GM15510 (cell line): ENCODE measurements around the gene ST6GALNAC1.

Experiments used
- POLR2A ChIP-seq: IDR thresholded peaks from 3 replicates; pipeline ENCODE4 v1.6.1; 2011; ENCODE audit warnings: borderline replicate concordance; ENCODE audit not compliant: insufficient read length; ENCODE audit errors: extremely low read depth

Gene ST6GALNAC1

DNA sequence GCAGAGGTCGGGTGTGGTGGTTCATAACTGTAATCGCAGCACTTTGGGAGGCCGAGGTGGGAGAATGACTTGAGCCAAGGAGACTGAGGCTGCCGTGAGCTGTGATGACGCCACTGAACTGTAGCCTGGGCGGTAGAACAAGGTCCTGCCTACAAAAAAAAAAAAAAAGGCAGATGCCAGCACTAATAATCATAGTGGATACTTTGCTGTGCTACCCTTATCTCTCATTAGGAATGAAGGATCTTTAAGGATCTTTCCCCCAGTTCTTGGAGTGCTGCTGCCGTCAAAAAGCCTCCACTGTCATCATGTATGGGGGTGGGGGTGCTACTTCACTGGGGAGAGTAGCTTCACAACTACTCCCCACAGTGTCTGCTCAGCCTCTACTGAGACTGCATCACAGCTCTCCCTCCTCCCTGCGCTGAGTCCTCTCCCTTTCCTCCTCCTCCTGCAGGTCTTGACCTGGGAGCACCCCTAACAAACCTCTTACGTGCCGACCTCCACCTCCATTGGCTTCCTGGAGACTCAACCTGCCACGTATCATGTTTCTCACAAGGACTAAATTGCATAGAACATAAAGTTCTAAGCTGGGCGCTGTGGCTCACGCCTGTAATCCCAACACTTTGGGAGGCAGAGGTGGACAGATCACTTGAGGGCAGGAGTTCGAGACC is 24.4 kb upstream of the ST6GALNAC1 start:
- no peak for TF ChIP-seq POLR2A

DNA sequence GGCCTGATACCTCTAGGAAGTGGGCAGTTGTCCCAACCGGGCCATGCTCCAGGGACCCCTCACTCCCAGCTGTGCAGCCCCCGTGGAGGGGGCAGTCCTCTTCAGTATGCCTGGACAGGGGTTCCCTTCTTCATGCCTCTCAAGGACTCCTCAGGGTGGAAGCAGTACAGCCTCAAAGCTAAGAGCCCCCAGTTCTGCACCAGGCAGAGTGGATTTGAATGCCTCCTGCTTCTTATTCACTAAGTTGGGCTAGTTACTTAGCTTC is 23.9 kb upstream of the ST6GALNAC1 start:
- no peak for TF ChIP-seq POLR2A

DNA sequence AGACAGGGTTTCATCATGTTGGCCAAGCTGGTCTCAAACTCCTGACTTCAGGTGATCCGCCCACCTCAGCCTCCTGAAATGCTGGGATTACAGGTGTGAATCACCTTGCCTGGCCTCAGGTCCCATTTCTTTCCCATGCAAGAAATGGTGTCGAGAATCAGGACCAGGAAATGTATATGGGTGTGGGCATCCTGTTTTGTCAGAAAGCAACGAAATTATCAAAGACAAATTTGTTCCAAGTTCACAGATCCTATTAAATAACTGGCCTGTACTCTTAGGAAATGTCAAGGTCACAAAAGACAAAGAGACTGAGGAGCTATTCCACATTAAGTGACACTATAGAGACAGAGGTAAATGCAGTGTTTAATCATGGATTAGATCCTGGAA is 17.1 kb upstream of the ST6GALNAC1 start:
- TF ChIP-seq POLR2A: no peak

DNA sequence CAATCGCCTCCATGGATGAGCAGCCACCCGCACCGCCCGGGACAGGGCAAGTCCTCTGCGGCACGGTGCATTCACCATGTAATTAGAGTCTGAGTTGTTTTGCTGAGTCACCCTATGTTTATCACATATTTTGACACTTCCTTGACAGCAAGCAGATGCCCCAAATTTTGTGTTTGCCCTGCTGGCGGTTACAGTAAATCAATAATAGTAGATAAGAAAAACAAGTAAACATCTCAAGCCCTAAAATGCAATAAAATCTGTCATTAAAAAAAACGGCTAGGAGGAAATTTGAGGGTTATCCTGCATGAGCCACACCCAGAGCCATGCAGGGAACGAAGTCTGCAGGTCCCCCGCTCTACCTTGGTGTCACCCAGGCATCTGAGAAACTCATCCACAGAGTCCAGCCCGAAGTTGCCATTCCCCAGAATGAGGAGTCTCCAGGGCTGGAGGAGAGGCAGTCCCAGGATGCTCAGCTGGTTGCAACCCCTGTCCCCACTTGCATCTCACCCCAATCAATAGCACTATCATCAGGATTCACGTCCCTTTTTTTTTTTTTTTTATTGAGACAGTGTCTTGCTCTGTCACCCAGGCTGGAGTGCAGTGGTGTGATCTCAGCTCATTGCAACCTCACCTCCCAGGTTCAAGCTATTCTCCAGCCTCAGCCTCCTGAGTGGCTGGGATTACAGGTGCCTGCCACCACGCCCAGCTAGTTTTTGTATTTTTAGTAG is 16.5 kb upstream of the ST6GALNAC1 start:
- TF ChIP-seq POLR2A: no peak

DNA sequence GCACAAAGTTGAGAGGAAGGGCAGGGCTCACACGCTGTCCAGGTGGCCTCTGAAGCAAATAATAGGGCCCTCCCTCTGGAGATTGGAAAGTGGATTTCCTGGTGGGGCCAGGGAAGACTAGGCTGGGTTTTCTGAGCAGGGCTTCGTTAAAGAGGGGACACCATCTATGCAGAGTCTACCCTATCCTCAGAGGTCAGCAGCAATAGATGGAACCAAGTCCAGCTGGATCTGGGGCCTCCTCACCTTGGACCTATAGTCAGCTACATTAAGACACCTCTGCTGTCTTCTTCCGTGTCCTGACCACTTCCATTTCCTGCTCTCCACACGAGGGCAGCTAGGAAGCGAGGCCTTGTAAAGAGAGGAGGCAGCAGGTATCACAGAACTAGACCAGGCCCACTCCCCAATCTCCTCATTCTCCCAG is 14.7 kb upstream of the ST6GALNAC1 start:
- TF ChIP-seq POLR2A: no peak

DNA sequence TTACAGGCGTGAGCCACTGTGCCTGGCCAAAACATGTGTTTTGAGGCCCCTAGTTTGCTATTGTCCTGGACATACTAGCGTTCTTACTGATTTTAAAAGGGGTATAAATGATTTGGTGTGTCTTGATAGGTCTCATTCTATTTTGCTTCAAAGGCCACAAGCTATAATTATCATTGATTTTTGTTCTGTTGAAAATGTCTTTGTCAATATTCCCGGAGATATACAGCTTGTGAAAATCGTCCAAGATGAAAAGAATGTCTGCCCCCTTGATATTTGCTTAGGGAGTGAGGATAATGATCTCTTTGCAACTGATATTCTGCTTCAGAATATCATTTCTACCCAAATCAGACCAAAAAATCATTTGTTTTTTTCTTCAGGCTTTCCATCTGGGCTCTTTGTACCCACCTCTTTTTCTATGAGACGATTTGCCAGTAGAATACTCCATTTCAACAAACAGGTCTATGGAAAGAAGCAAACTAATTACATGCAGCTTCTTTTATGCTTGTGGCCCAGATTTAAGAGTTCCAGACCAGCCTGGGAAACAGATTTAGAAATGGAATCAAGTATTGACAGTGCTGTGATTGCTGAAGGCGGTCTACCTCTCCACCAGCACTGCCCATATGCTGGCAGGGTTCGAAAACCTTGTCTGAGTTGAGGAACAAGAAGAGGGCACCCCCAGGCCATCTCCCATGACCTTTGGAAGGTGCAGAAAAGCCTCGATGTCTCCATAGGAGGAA is 14.1 kb upstream of the ST6GALNAC1 start:
- no peak for TF ChIP-seq POLR2A

DNA sequence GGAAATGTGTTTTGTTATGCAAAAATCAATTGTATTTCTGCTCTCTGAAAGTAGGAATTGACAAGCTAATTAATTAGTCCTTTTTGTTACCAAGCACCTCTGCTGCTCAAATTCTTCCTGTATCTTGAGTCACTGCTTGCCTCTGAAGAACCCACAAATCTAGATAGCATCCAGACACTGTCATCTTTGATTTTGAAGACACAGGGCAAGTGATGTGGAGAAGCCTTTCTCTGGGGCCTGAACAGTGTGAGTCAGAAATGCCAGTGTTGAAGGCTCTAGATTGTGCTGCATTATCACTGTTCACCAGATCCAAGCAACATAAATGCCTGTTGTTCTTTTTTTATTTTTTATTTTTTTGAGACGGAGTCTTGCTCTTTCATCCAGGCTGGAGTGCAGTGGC is 10.9 kb upstream of the ST6GALNAC1 start:
- no peak for TF ChIP-seq POLR2A

DNA sequence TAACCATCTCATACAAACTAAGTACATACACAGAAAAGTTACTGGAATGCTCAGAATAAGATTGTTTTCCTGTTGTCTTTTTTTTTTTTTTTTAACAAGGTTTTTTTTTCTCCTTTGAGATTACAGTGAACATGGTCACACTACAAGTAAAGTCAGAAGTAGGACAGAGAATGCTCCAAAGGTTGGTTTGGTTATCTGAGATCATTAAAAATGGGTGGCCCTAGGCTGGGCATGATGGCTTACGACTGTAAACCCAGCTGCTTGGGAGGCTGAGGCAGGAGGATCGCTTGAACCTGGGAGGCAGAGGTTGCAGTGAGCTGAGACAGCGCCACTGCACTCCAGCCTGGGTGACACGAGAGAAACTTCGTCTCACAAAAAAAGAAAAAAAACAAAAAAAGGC is 6.9 kb upstream of the ST6GALNAC1 start:
- no peak for TF ChIP-seq POLR2A

DNA sequence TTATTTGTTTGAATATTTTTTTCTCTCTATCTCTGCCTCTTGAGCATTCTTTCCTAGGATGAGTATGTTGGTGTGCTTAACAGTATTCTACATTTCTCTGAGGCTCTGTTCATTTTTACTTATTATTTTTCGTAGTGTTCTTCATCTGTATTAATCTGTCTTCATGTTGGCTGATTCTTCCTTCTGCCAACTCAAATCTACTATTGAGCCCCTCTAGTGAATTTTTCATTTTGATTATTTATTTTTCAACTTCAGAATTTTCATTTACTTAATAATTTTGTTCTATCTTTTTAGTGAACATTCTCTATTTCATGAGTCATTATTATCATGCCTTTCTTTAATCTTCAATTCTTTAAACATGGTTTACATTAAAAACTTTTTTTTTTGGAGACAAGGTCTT is 3.2 kb upstream of the ST6GALNAC1 start:
- no peak for TF ChIP-seq POLR2A

DNA sequence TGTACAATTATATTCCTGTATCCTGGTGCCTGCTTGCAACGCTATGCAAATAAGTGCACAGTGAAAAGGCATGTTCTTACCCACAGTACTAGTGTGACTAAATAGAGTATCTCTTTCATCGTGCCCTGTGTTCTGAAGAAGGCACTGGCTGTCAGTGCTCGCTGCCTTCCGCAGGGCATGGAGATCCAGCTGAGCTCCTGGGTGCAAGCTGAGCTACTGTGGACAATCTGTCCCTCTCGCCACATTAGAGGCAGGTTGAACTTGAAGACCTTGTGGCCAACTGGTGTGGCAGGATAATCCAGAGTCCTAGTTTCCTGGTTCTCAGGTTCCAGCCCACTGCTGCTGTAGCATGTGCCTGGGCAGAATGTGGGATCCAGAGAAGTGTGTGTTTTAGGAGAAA is 1.9 kb upstream of the ST6GALNAC1 start:
- no peak for TF ChIP-seq POLR2A

DNA sequence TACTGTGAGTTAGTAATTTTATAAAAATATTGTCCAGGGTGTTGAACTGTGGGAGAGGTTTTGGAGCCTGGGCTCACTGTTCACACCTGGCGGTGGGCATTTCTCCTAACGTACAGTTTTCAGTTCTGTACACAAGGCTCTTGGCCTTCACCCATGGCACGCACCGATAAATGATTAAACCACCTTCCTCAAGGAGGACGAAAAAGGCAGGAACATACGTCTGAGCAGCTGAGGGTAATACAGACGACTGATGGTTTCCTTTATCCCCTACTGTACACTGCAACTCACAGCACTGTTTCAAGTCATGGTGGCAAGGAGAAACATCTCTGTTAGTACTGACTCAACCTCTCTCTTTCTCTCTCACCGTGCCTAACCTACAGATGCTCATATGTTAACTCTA is 1.4 kb upstream of the ST6GALNAC1 start:
- no peak for TF ChIP-seq POLR2A

DNA sequence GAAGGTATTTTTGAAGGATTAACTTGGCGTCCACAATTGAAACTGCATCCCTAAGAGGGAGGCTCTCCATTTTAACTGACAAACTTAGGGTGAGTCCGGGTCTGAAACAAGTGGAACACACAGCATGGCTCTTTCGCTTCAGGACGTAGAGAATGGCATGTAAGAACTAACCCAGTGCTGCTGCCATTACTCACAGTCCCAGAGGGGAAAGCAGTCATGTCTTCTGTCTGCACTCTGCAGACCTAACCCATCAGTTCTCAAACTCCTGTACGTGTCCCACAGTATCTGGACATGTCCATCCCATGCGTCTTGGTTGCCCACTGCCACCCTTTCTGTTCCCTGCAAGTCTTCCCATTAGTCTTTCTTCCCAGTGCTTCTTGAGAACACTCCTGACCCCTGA is 563 bp downstream of the ST6GALNAC1 start:
- TF ChIP-seq POLR2A: no peak

DNA sequence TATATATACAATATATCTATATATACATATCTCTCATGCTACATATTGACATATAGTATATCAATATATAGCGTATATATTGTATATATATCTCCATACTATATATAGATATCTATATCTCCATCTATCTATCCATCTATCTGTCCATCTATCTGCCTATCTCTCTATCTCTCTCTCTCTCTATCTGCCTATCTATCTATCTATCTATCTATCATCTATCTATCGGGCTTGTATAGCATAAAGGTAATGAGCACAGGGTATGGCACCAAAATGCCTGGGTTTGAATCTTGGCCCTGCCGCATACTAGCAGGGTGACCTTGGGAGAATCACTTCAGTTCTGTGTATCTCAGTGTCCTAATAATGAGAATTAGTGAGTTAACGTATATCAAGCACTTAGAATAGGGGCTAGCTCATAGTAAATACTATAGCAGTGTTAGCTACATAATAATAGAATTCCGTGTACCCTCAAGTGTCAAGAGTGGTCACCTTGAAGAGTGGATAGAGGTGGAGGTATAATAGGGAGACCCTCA is 1.5 kb downstream of the ST6GALNAC1 start:
- TF ChIP-seq POLR2A: no peak

DNA sequence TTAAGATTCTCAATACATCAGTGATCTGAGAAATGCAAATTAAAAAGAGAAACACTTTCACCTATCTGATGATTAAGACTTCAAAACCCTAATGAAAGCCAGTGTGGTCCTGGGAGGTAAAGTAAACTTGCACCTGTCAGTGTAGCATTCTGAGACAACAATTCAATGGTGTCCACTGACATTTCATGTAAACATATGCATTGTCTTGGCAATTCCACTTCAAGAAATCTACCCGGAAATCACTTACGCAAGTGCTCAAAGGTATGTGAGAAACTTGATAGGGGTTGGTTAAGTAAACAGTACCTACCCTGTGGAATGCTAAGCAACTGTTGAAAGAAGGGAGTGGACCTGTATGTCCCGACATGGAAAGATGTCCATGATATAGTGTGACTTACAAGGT is 2.1 kb downstream of the ST6GALNAC1 start:
- TF ChIP-seq POLR2A: no peak

DNA sequence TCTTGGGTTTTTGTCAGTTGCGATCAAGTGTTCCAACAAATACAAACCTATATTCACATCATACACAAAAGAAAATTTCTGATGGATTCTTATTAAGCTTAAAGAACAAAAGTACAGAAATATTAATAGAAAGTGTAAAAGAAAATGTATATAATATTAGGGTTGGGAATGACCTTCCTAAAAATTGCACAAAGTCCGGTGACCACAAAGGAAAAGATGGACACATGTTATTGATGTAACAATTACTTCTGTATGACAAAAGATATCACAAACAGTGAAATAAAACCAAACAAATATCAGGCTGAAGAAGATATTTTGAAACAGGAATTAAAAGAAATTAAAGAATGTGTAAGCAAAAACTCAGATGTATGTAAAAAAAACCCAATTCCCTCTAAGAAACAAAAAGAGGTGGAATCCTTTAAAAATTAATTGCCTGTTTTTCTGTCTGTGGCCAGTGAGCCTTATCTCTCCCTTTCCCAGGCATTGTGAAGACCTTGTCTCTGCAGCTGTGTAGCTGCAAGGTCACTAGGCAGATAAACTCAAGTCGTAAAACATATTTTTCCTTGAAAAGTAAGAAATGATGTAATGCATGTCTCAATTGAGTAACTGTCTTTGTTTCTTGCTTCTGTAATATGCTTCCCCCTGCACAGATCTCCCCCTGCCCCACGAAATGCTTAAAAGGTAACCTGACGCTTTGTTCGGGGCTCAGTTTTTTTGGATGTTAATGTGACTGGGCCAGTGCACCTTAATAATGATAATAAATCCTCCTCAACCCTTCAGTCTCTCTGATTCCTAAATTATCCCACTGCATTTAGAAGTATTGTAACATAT is 2.8 kb downstream of the ST6GALNAC1 start:
- TF ChIP-seq POLR2A: no peak
